GM18508 (cell line): ENCODE results near the gene TBL2.
"Not testable (repeated sequence)": the region's sequence is repeated elsewhere in the genome, so short reads cannot be mapped to it uniquely, and the experiment has no call there.

Source experiments
- ATAC-seq: cut with Tn5 transposase; IDR thresholded peaks from one replicate; pipeline ENCODE4 v1.9.1; 2021; ENCODE audit warnings: moderate number of reproducible peaks; ENCODE audit not compliant: insufficient read depth, unreplicated experiment

TBL2 gene

GRCh38 chr7:73606801-73607691 lies 28.7 kb upstream of the TBL2 start:
- no peak for ATAC-seq

DNA sequence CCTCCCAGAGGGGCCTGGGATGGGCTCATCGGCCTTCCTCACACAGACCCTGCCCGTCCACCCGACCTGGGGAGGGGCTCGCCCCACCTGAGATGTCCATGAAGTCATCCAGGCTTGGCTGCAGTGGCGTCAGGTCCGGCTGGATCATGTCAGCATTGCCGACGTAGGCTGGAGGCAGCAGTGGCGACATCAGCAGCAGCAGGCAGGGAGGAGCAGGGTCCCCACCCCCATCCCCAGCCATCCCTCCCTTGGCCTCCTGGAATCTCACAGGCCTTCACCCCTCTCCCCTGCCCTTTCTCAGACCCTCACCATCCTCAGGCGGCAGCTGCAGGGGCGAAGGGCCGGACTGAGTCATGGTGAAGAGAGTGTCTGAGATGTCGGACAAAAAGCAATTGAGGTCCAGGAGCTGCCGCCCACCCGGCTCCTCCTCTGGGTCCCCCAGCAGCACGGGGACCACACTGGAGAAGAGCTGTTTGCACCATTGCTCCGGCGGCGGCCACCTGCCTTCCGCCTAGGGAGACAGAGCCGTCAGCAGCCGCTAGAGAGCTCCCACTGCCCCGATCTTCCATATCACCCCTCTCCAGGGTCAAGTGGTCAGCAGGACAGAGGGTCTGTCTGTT lies 27.3 kb upstream of the TBL2 start:
- no peak for ATAC-seq

GRCh38 chr7:73602721-73603651 lies 24.6 kb upstream of the TBL2 start:
- ATAC-seq, result no peak

DNA sequence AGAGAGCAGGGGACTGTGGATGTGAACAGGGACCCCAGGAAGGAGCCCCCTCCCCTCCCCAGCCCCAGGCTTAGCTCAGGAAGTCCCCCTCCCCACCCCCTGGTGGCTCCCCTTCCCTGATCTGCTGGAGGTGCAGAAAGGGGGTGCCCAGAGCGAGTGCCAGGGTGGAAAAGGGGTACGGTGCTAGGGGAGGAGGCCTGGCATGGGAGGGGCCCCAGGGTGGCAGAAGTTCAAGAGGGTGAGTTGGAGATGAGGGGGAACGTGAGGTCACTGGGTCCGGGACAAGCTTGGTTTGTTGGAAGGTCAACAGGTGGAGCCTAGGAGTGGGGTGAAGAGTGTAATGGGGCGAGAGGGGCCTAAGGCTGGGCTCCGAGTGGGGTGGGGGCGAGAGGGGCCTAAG lies 21.5 kb upstream of the TBL2 start:
- ATAC-seq, result no peak

GRCh38 chr7:73599151-73599882 lies 20.9 kb upstream of the TBL2 start:
- no peak for ATAC-seq

GRCh38 chr7:73597978-73598782 lies 19.8 kb upstream of the TBL2 start:
- no peak for ATAC-seq

DNA sequence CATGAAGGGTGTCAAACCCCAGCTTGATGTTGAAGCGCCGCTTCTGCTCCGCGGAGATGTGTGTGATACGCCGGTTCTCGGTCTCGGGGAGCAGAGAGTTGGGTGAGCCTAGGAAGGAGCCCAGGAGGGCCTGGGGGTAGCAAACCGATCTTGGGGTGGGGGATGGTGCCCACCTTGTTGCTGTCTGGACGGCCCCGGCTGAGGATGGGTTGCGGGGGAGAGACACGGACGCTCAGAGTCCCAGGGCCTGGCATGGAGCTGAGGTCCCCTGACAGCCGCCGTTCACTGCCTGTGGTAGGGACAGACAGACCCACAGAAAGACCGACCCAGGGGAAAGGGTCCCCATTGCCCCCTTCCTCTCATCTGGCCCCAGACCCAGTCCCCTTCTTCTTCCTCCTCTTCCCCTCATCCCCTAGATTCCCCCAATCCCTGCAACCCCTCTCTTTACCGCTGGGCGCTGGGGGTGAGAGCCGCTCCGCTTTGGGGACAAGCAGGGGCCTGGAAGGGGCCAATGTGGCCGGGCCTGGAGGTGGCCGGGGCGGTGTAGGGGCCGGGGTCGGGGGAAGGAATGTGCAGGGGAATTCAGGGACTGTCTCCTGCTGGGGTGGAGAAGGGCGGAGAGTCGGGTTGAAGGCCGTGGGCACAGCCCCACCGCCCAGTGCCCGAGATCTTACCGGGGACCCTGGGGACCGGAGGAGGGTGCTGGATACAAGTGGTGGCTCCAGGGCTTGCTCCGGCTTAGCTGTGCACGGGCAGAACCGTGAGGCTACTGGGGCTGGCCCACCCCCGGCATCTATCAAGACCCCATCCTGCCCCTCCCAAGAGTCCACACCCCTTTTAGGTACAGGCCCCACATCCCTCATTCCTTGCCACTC lies 18.0 kb upstream of the TBL2 start:
- ATAC-seq, result no peak

GRCh38 chr7:73595358-73595757 lies 17.0 kb upstream of the TBL2 start:
- no peak for ATAC-seq

GRCh38 chr7:73593207-73594045 lies 15.0 kb upstream of the TBL2 start:
- no peak for ATAC-seq

- no peak for ATAC-seq
Measured at GRCh38 chr7:73586911-73587310, 8.5 kb upstream of the TBL2 start.

GRCh38 chr7:73585196-73585595 lies 6.8 kb upstream of the TBL2 start:
- ATAC-seq, result no peak

GRCh38 chr7:73582664-73583202 lies 4.4 kb upstream of the TBL2 start:
- no peak for ATAC-seq

DNA sequence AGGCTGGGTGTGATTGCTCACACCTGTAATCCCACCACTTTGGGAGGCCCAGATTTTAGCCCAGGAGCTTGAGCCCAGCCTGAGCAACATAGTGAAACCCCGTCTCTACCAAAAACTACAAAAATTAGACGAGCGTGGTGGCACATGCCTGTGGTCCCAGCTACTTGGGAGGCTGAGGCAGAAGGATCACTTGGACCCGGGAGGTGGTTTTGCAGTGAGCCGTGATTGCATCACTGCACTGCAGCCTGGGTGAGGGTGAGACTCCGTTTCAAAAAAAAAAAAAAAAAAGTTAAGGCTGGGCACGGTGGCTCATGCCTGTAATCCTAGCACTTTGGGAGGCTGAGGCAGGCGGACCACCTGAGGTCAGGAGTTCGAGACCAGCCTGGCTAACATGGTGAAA lies 2.6 kb upstream of the TBL2 start:
- ATAC-seq, result not testable (repeated sequence)

- peak; percentile 5 for ATAC-seq
Measured at GRCh38 chr7:73577627-73578341, 595 bp downstream of the TBL2 start.

DNA sequence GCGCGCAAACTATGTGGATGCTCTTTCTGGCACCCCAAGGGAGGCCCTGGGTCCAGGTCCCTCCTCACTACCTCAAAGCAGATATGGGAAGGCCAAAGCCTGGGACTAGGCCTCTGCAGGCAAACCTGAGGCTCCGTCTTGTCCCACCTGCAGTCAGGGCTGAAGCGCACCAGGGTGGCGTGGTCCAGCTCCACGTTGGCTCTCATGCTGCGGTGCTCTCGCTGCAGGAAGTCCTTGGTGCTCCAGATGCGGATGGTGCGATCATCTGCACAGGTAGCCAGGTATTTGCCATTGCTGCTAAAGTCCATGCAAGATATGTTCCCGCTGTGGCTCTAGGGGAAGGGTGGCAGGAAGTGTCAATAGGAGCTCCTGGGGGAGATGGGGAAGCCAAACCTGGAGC lies 4.6 kb downstream of the TBL2 start:
- no peak for ATAC-seq

GRCh38 chr7:73573276-73573675 lies 5.1 kb downstream of the TBL2 start:
- no peak for ATAC-seq

DNA sequence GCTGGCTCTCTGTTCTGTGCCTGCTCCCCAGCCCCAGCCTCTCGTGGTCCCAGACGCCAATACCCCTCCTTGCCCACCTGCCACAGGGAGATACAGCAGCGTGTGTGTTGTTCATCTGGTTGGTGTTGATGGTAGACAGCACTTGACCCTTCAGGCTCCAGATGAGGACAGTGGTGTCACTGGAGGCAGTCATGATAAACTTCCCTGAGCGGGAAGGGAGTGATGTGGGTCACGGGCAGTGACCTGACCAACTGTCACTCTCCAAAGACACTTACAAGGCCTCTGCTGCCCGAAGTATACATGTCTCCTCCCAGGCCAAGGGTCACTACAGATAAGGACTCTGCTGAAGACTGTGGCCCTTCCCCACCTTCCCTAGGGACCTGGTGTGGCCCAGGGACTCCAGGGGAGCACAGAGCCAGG lies 5.6 kb downstream of the TBL2 start:
- ATAC-seq, result no peak
